Ureter (tissue), 1 donor: Measurements from ENCODE around the gene WDR5. TPM values are rescaled to one million over a fixed set of nuclear protein-coding genes. Genes with fewer than 3 reads are reported as not detected.

Source experiments
- DNase-seq: peaks from one replicate; pipeline ENCODE4 v3.0.0-alpha.2; 2020; ENCODE audit warnings: low spot score
- total RNA-seq: library from RNA; stranded (reverse); gene quantifications from one replicate; pipeline ENCODE4 v1.2.4, GENCODE V29; 2023
- donor health status: DM: yes; HTN: yes; CAD: no.

Gene WDR5
- total RNA-seq, 1 donor from 2014 or later = 30.6 TPM

DNA sequence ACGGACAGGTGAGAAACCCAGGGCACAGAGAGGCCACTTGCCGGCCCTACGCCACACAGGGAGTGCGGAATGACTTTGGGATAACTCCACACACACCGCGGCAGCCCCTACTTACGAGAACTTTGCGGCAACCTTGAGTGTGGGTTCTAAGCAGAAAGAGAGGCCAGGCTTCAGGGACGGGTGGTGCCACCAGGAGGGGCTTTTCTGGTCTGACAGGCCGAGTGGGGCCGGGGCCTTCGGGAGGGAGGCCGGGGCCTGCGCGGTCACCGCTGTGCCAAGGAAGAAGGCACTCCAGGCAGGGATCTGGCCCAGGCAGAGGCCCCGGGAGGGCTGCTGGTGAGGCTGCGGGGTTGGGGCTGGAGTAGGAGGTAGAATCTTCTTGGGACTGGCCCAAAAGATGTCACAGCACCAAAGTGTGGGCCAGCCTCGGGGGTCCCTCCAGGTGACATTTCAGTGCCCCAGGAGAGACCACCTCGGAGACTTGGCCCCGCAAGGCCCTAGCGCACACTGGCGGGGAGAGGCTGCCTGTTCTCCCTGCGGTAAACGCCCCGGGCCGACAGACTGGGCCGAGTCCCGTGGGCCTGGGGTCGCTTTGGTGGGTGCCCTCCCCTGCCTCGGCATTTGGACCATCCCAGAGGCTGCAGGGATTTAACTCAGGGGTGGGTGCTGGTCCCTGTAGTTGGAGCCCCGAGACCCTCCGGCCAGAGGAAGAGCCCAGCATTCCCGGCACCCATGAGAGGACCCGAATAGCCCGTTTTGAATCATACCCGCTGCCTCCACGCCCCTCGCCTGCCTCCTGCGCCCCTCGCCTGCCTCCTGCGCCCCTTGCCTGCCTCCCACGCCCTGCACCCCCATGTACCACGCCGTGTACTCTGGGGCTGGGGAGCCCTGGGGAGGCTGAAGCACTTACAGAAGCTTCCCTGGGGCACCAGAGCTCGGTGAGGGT, 37.5 kb downstream of the WDR5 start:
- DNase-seq = no peak

DNA sequence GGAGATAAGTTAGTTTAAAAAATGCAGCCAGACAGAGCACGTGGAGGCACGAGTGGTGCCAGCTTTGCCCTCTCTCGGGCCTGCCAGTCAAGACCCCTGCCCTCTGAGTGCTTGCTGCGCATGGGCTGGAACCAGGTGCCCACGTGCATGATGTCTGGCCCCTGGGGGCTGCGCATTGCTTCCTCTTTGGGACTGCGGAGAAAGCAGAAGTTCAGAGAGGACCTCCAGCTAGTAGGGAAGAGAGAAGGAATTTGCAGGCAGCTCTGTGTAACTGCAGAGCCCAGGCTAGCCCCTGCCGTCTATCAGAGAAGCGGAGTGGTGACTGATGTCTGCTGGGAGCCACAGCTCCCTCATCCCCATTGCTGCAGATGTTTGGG, 38.2 kb downstream of the WDR5 start:
- DNase-seq = no peak

DNA sequence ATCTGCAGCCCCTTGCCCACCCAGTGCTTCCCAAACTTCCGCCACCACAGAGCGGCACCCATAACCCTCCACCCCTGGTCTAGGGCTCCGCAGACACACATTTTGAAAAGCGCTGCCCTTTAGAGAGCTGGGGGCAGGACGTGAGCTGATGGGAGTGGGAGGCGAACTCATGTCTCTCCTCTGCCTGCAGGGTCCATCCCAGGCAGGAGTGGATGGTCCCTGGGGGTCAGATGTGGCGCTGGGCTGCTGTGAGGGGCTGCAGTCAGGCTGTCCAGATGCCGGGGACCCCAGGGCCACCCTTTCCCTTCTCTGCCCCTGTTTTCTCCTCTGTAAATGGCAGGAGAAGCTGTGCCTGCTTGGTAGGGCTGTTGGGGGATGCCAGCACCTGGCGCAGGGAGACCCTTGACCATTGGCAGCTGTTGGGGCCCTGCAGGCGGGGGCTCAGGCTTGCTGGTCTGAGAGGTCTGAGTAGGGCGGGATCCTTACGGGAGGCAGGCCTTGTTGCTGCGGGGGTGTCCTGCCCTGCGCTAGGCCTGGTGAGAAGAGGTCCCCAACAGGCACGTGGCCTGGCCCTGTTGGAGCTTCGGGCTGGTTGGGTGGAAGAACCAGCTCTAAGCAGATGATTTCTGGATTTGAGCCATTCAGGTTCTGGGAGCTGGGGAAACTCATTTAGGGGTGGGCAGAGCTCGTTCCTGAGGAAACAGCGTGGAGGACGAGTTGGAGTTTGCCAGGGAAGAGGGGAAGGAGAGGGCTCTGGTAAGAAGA, 38.8 kb downstream of the WDR5 start:
- no peak for DNase-seq

DNA sequence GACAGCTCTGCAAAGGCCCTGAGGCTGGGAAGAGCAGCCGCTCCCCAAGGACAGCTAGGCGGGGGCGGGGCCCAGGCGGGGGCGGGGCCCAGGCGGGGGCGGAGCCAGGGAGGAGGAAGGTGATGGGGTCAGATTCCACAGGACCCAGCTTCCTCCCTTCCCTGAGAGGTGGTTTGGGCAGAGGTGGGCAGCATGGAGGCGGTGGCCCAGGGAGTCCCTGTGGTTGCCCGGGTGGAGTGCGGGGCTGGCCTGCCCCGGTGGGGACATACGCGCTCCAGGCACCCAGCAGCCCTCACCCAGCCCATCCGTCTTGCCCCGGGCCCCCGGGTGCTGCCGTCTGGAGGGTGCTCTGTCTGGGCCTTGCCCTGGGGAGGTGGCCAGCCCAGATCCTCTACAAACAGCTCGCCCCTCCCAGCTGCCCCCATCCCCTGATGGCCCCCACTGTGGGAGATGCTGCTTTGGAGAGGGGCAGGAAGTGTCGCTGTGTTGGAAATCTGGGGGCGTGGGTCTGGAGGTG, 39.5 kb downstream of the WDR5 start:
- DNase-seq = no peak

DNA sequence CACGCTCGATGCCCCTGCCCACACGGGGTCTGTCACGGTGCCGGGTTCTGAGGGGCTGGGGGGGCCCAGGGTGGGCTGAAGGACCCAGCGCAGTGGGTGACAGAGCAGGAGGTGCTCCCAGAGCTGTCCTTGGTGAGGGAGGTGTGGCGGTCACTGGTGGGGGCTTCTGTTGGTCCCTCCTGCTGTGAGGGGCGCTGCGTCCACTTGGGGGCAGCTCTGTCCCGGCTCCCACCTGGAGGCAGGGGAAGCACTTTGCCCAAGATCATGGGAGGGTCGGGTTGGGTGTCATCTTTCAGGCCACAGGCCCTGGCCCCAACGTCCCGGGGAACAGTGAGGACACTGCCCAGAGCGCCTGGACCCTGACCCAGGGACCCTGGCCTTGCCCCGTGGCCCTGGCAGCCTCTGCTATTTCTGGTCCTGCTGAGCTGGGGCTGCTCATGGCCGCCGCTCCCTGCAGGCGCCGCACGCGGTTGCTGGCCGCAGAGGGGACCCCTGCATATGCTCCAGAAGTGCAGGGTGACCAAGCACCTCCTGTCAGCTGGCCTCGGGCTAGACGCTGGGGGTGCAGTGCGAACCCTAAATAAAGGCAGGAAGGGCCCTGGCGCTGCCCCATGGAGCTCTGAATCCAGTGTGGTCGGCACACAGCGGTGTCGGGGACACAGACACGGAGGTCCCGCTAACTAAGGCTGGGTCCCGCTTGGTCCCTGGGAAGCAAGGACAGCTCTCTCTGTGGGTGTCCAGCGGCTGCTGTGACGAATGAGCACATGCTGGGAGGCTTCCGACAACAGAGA, 40.1 kb downstream of the WDR5 start:
- no peak for DNase-seq

DNA sequence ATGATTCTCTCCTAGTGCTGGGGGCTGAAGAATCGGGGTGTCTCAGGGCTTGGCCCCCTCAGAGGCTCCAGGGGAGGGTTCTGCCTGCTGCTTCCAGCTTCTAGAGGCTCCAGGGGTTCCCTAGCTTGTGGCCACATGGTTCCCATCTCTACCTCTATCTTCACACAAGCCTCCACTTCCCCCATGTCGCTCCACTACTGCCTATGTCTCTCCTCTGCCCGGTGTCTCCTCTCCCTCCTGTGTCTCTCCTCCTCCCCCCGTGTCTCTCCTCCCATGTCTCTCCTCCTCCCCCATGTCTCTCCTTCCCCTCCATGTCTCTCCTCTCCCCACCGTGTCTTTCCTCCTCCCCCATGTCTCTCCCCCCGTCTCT, 40.7 kb downstream of the WDR5 start:
- no peak for DNase-seq

DNA sequence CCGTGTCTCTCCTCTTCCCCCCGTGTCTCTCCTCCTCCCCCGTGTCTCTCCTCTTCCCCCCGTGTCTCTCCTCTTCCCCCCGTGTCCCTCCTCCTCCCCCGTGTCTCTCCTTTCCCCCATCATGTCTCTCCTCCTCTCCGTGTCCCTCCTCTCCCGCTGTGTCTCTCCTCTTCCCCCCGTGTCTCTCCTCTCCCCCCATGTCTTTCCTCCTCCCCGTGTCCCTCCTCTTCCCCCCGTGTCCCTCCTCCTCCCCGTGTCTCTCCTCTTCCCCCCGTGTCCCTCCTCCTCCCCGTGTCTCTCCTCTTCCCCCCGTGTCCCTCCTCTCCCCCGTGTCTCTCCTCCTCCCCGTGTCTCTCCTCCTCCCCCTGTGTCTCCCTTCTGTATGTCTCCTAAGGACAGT, 41.3 kb downstream of the WDR5 start:
- DNase-seq = no peak

DNA sequence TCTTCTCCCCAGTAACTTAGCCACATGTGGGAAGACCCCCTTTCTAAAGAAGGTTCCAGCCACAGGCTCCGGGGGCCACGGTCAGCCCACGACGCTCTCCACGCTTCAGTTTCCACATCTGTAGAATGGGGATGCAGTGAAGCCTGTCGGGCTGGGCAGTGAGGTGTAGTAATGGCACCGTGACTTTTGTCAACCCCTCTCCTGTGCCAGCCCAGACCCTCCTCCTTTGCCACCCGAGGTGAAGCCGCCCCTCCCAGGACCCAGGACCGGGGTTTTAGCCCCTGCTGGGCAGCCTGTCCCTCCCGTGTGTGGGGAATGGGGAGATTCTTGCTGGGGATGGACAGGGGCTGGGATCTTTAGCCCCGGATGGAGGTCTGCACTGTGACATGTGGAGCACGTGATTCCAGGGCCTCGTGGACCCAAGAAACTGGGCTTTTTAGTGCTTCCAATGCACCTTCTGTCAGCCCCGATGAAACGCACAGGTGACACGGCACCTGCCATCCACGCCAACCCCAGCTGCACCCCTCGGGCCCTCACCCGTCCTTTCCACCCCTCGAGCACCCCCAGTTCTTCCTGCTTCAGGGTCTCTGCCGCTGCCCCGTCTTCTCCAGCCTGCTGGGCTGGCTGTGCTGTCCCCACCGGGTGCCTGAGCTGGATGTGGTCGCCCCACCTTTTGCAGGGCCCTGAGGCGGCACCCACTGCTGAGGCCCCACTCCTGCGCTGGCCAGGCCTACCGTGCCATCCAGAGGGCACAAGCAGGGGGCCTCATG, 41.9 kb downstream of the WDR5 start:
- no peak for DNase-seq

DNA sequence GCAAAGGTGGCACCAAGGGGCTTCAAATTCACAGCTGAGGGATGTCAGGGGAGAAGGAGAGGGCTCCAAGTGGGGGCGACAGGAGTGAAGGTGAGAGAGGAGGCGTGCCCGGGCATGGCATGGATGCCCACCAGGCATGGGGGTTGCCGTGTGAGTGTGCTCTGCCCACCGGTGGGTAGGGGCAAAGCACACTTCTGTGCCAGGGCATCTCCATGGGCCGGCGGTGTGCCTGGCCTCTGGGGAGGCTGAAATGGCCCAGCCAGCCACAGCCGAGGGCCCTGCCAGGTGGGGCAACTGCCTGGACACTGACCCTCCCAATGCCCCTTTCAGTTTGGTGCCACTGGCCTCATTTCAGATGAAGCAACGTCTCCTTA, 42.5 kb downstream of the WDR5 start:
- DNase-seq = no peak

DNA sequence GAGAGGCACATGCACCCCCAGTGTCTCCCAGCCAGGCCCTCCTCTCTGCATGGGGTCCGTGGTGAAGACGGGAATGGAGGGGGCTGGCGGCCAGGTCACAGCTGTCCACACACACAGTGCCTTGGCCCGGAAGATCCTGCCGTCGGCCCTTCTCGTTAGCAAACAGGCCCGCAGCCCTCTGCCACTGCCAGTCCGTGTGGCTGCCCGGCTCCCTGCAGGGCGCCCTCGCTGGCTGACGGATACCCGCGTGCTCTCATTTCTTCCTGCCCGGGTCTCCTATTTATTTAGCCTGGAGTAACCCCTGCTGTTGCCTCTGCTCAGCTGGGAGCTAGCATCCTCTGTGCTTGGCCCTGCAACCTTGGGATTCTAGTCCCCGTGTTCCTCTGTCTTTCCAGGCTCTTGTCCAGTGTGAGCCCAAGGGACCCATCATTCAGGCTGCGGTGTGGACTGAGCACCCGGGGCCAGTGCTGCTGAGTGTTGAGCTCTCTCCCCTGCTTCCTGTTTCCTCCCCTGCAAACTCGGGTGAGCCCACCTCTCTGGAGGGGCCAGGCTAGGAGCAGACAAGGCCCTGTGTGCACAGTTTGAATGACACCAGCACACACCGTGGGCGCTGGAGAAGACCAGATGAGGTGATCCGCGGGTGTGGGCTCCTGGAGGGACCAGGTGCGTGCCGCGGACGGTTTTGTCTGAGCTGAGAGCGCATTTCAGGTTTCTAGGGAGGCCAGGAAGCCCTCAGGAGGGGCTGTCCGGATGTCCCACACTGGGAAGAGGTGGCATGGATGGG, 43.1 kb downstream of the WDR5 start:
- no peak for DNase-seq

DNA sequence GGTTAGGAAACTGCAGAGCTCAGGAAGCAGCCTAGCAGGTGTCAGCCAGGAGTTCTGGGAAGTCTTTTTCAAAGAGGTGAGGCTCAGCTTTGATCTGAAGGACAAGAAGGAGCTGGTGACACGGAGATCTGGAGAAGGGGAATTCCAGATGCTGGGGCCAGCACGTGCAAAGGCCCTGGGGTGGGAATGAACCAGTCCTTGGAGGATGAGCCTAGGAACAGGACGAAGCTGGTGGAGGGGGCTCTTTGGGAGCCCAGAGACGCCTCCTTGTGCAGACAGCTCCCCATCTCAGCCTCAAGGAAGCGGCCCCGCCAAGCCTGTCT, 43.7 kb downstream of the WDR5 start:
- DNase-seq = no peak

DNA sequence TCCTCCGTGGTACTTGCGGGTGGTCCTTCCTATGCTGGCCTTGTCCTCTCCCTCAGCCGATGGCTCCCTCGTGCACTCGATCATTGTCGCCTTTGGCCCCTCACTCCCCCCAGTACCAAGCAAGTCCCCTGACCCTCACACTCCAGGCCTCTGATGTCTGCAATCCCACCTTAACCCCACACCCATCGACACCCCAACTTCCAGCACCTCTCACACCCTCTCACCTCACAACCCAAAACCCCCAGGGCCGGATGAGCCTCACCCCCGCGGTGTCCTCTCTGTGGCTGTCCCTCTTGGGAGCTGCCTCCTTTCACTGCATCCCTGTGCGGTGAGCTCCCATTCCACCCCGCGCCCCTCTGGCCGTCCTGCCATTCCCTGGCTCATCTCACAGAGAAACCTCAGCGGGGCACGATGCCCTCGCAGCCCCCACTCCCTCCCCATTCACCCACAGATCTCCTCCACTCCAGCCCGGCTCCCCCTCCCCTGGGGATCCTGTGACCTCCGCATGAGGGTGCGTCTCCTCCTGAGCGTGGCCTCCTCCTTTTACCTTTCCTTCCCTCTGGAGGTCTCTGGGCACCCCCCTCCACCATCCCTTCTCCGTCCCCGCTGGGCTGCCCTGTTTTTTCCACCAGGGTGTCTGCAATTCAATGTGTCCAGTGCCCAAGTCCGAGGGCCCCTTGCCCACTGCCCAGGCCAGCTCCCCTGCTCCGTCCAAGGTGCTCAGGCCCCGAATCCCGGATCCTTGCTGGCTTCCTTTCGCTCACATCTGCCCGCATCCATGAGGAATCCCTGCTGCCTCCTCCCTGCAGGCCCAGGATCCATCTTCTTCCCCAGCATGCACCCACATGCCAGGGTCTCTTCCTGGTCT, 44.3 kb downstream of the WDR5 start:
- DNase-seq = no peak

DNA sequence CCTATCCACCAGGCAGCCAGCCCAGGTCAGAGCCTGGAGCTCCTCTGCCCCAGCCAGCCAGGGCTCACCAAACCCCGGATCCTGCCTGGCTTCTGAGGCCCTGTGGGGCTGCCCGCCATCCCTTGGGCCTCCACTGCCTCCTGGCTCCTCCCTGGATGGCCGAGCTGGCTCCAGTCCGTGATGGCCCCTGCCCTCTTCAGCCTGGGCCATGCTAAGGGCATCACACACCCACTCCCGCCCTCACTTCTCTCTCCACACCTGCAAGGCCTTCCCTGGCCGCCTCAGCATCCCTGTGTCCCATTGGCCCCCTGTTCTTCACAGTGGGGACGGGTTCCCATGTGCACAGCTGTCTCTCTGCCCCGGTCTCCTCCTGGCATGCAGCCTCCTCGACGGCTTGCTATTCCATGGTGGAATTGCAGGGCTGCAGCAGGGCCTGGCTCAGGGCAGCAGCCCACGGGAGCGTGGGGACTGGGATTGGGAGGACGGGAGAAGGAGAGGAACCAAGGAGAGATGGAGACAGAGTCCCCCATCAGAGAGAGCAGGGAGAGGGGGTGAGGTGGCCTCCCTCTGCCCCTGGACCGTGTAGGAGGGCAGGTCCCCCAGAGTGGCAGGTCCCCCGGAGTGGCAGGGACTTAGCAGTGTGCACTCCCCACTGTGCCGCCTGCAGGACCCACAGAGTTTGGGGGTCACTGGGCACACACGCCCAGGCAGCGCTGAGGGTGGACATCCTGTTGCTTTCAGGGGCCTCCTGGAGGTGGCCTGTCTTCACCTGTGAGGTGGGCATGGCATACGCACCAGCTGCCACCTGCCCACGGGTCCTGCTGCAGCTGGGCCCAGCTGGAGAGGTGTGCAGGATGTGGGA, 45.1 kb downstream of the WDR5 start:
- no peak for DNase-seq

DNA sequence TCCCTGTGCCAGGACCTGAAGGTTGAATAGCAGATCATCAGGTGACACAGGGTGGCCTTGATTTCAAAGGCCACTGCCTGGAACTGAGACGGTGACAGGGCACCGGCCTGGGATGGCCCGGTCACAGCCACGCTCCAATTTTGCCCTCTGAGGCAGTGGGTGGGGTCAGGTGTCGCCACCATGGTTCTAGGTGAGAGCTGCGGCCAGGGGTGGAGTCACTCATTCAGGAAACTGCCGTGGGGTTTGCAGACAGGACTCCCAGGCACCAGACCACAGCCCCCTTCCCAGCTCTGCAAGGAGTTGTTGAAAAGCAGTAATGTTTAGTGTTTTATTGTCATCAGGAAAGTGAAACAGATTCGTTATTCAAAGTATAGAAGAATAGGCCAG, 45.8 kb downstream of the WDR5 start:
- DNase-seq = no peak

DNA sequence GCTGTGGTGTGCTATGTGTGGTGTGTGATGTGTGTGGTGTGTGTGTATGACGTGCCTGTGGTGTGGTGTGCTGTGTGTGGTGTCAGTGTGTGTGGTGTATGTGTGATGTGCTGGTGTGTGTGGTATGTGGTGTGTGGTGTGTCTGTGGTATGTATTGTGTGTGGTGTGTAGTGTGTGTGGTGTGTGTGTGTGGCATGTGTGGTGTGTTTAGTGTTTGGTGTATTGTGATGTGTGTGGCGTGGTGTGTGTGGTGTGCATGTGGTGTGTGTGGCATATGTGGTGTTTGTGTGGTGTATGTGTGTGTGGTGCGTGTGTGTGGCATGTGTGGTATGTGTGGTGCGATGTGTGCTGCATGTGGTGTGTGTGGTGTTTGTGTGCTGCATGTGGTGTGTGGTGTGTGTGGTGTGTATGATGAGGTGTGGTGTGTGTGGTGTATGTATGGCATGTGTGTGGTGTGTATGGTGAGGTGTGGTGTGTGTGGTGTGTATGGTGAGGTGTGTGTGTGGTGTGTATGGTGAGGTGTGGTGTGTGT, 46.7 kb downstream of the WDR5 start:
- DNase-seq = no peak

DNA sequence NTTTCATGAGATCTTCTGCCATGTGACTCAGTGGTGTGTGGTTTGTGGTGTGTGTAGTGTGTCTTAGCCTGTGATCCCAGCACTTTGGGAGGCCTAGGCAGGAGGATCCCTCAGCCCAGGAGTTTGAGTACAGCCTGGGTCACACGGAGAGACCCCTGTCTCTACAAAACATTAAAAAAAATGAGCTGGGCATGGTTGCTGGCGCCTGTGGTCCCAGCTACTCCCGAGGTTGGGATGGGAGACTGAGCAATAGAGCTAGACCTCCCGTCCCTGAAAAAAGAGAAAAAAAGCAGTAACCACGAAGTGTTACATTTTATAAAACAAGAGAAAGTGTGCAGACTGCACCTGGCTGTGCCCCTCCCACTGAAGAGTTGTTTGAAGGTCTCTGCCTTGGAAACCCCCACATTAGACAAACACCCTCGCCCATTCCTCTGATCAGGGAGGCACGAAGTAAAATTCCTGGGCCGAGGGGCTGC, 49.7 kb downstream of the WDR5 start:
- DNase-seq = no peak

DNA sequence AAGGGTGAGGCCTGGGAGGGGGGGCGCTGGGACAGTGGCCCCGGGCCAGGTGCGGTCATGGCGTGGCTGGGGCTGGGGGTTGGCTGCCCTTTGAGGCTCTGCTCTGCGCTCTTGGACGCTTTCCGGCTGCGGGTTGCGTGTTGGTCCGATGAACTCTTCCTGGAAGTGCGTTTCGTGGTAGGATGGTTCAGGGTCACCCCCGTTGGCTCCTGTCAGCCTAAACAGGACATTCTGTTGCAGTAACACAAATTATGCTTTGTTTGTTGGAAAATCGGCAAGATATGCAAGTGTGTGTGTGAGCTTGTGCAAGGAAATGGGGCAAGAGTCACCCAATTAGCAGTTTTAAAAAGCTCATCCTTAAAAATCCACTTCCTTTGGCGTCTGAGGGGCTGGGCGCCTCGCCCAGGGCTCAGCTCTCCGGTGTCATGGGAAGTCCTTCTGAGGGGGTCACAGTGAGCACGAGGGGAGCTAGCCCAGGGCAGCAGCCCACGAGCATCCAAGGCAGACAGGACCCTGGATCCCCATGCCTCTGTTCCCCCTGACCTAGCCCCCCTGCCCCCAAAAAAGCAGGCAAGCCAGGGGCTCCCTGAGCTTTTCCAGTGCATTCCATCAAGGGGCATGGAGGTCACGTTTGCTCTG, 50.7 kb downstream of the WDR5 start:
- DNase-seq = peak; percentile 51

DNA sequence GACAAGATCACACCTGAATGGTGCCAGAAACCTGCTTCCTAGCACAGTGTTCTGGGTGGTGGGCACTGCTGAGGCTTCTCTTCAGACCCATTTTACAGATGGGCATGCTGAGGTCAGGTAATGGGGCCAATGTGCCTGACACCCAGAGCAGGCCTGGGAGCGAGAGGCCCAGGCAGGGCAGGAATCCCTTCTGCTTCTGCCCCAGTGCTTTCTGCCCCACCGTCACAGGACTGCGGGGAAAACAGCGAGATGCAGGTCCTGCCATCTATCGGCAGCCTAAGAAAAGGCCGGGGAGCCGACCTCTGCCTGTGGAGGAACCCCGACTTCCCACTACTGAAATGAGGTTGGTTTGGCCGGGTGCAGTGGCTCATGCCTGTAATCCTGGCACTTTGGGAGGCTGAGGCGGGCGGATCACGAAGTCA, 51.2 kb downstream of the WDR5 start:
- no peak for DNase-seq
